ENCODE results near the gene NIN.

Gene NIN

GRCh38 chr14:50798048-50798421, 32.9 kb downstream of the NIN start:
- peaks cover 16% of the 10 kb centered on the region for H3K4me1 ChIP-seq (ENCODE audit: insufficient read depth, low read length)
- H3K9ac ChIP-seq (ENCODE audit: low read depth, low read length): no peak overlapping the region
- 85% methylated on average over 2 of the region's 2 CpGs for WGBS

GRCh38 chr14:50797250-50798047, 33.5 kb downstream of the NIN start:
- 65% methylated on average over 6 of the region's 6 CpGs for WGBS
- Histone ChIP-seq H3K4me3 (ENCODE audit: low read length) (no peak overlapping the region), H3K9me3 (ENCODE audit: insufficient read depth, low read depth, low read length) (no peaks in the 10 kb centered on the region), H3K27ac (ENCODE audit: low read depth, low read length) (no peak overlapping the region), H3K27me3 (ENCODE audit: insufficient read depth, low read length) (no peaks in the 10 kb centered on the region), H3K9ac (ENCODE audit: low read depth, low read length) (no peak overlapping the region), H3K36me3 (ENCODE audit: insufficient read depth, low read length) (no peaks in the 10 kb centered on the region), H3K4me1 (ENCODE audit: insufficient read depth, low read length) (peaks cover 16% of the 10 kb centered on the region)

More at GRCh38 chr14:50798048-50798421, 32.9 kb downstream of the NIN start:
- Histone ChIP-seq H3K27ac (ENCODE audit: low read depth, low read length) (no peak overlapping the region), H3K4me3 (ENCODE audit: low read length) (no peak overlapping the region), H3K36me3 (ENCODE audit: insufficient read depth, low read length) (no peaks in the 10 kb centered on the region), H3K9me3 (ENCODE audit: insufficient read depth, low read depth, low read length) (no peaks in the 10 kb centered on the region), H3K27me3 (ENCODE audit: insufficient read depth, low read length) (no peaks in the 10 kb centered on the region)

GRCh38 chr14:50796390-50796789, 34.6 kb downstream of the NIN start:
- H3K9me3 ChIP-seq (ENCODE audit: insufficient read depth, low read depth, low read length): no peaks in the 10 kb centered on the region
- H3K27ac ChIP-seq (ENCODE audit: low read depth, low read length): no peak overlapping the region
- H3K27me3 ChIP-seq (ENCODE audit: insufficient read depth, low read length): no peaks in the 10 kb centered on the region
- H3K4me3 ChIP-seq (ENCODE audit: low read length): no peak overlapping the region
- peaks cover 16% of the 10 kb centered on the region for H3K4me1 ChIP-seq (ENCODE audit: insufficient read depth, low read length)
- 94% methylated on average over 6 of the region's 6 CpGs for WGBS
- no peak overlapping the region for H3K9ac ChIP-seq (ENCODE audit: low read depth, low read length)
- peaks cover 4% of the 10 kb centered on the region for H3K36me3 ChIP-seq (ENCODE audit: insufficient read depth, low read length)

GRCh38 chr14:50795909-50796308, 35.1 kb downstream of the NIN start:
- Histone ChIP-seq H3K9ac (ENCODE audit: low read depth, low read length) (no peak overlapping the region), H3K9me3 (ENCODE audit: insufficient read depth, low read depth, low read length) (no peaks in the 10 kb centered on the region), H3K4me1 (ENCODE audit: insufficient read depth, low read length) (peaks cover 16% of the 10 kb centered on the region), H3K27me3 (ENCODE audit: insufficient read depth, low read length) (no peaks in the 10 kb centered on the region), H3K27ac (ENCODE audit: low read depth, low read length) (no peak overlapping the region), H3K36me3 (ENCODE audit: insufficient read depth, low read length) (peaks cover 4% of the 10 kb centered on the region), H3K4me3 (ENCODE audit: low read length) (no peak overlapping the region)
- 88% methylated on average over 3 of the region's 3 CpGs for WGBS

GRCh38 chr14:50795142-50795541, 35.8 kb downstream of the NIN start:
- H3K4me1 ChIP-seq (ENCODE audit: insufficient read depth, low read length): peaks cover 16% of the 10 kb centered on the region
- H3K4me3 ChIP-seq (ENCODE audit: low read length): no peak overlapping the region
- H3K9ac ChIP-seq (ENCODE audit: low read depth, low read length): no peak overlapping the region
- H3K27ac ChIP-seq (ENCODE audit: low read depth, low read length): no peak overlapping the region
- no peaks in the 10 kb centered on the region for H3K9me3 ChIP-seq (ENCODE audit: insufficient read depth, low read depth, low read length)
- 87% methylated on average over 7 of the region's 7 CpGs for WGBS
- H3K36me3 ChIP-seq (ENCODE audit: insufficient read depth, low read length): peaks cover 4% of the 10 kb centered on the region
- no peaks in the 10 kb centered on the region for H3K27me3 ChIP-seq (ENCODE audit: insufficient read depth, low read length)

GRCh38 chr14:50794068-50794645, 36.8 kb downstream of the NIN start:
- Histone ChIP-seq H3K27ac (ENCODE audit: low read depth, low read length) (no peak overlapping the region), H3K4me1 (ENCODE audit: insufficient read depth, low read length) (peaks cover 16% of the 10 kb centered on the region), H3K27me3 (ENCODE audit: insufficient read depth, low read length) (no peaks in the 10 kb centered on the region), H3K9me3 (ENCODE audit: insufficient read depth, low read depth, low read length) (no peaks in the 10 kb centered on the region), H3K36me3 (ENCODE audit: insufficient read depth, low read length) (peaks cover 7% of the 10 kb centered on the region), H3K9ac (ENCODE audit: low read depth, low read length) (no peak overlapping the region), H3K4me3 (ENCODE audit: low read length) (no peak overlapping the region)
- WGBS: 85% methylated on average over 8 of the region's 8 CpGs

- Histone ChIP-seq H3K4me3 (ENCODE audit: low read length) (no peak overlapping the region), H3K27ac (ENCODE audit: low read depth, low read length) (no peak overlapping the region), H3K4me1 (ENCODE audit: insufficient read depth, low read length) (peaks cover 17% of the 10 kb centered on the region), H3K27me3 (ENCODE audit: insufficient read depth, low read length) (no peaks in the 10 kb centered on the region), H3K9me3 (ENCODE audit: insufficient read depth, low read depth, low read length) (no peaks in the 10 kb centered on the region), H3K36me3 (ENCODE audit: insufficient read depth, low read length) (peaks cover 7% of the 10 kb centered on the region), H3K9ac (ENCODE audit: low read depth, low read length) (no peak overlapping the region)
- 97% methylated on average over 13 of the region's 14 CpGs for WGBS
These were observed 38.3 kb downstream of the NIN start for GRCh38 chr14:50792634-50793068.

GRCh38 chr14:50792051-50792477, 38.9 kb downstream of the NIN start:
- WGBS: 95% methylated on average over 6 of the region's 6 CpGs
- Histone ChIP-seq H3K9me3 (ENCODE audit: insufficient read depth, low read depth, low read length) (no peaks in the 10 kb centered on the region), H3K4me1 (ENCODE audit: insufficient read depth, low read length) (peaks cover 17% of the 10 kb centered on the region), H3K9ac (ENCODE audit: low read depth, low read length) (no peak overlapping the region), H3K4me3 (ENCODE audit: low read length) (no peak overlapping the region), H3K27me3 (ENCODE audit: insufficient read depth, low read length) (no peaks in the 10 kb centered on the region), H3K27ac (ENCODE audit: low read depth, low read length) (no peak overlapping the region), H3K36me3 (ENCODE audit: insufficient read depth, low read length) (peaks cover 7% of the 10 kb centered on the region)

GRCh38 chr14:50791201-50791600, 39.8 kb downstream of the NIN start:
- Histone ChIP-seq H3K4me1 (ENCODE audit: insufficient read depth, low read length) (peaks cover 22% of the 10 kb centered on the region), H3K36me3 (ENCODE audit: insufficient read depth, low read length) (peaks cover 7% of the 10 kb centered on the region), H3K9me3 (ENCODE audit: insufficient read depth, low read depth, low read length) (no peaks in the 10 kb centered on the region), H3K27ac (ENCODE audit: low read depth, low read length) (no peak overlapping the region), H3K4me3 (ENCODE audit: low read length) (no peak overlapping the region), H3K27me3 (ENCODE audit: insufficient read depth, low read length) (no peaks in the 10 kb centered on the region), H3K9ac (ENCODE audit: low read depth, low read length) (no peak overlapping the region)
- 93% methylated on average over 2 of the region's 3 CpGs for WGBS

- peaks cover 7% of the 10 kb centered on the region for H3K36me3 ChIP-seq (ENCODE audit: insufficient read depth, low read length)
- H3K27ac ChIP-seq (ENCODE audit: low read depth, low read length): no peak overlapping the region
- no peaks in the 10 kb centered on the region for H3K9me3 ChIP-seq (ENCODE audit: insufficient read depth, low read depth, low read length)
- no peak overlapping the region for H3K9ac ChIP-seq (ENCODE audit: low read depth, low read length)
- peaks cover 28% of the 10 kb centered on the region for H3K4me1 ChIP-seq (ENCODE audit: insufficient read depth, low read length)
- WGBS: 99% methylated on average over 2 of the region's 2 CpGs
- no peak overlapping the region for H3K4me3 ChIP-seq (ENCODE audit: low read length)
- no peaks in the 10 kb centered on the region for H3K27me3 ChIP-seq (ENCODE audit: insufficient read depth, low read length)
These were observed 40.4 kb downstream of the NIN start for GRCh38 chr14:50790589-50790988.

GRCh38 chr14:50786751-50787464, 44.1 kb downstream of the NIN start:
- WGBS: 94% methylated on average over 2 of the region's 3 CpGs
- H3K4me1 ChIP-seq (ENCODE audit: insufficient read depth, low read length): peaks cover 39% of the 10 kb centered on the region
- H3K4me3 ChIP-seq (ENCODE audit: low read length): no peak overlapping the region
- H3K9ac ChIP-seq (ENCODE audit: low read depth, low read length): no peak overlapping the region
- H3K27me3 ChIP-seq (ENCODE audit: insufficient read depth, low read length): no peaks in the 10 kb centered on the region
- peaks cover 5% of the 10 kb centered on the region; the same call in 1 of the 2 replicates for H3K36me3 ChIP-seq (ENCODE audit: insufficient read depth, low read length)
- no peaks in the 10 kb centered on the region for H3K9me3 ChIP-seq (ENCODE audit: insufficient read depth, low read depth, low read length)
- no peak overlapping the region for H3K27ac ChIP-seq (ENCODE audit: low read depth, low read length)

All from HUES64 (cell line).